ENCODE measurements around the gene GAPDH.
A peak's percentile ranks its signal among the peaks of the same experiment; 100 is the strongest.
"Not testable (repeated sequence)": the region's sequence is repeated elsewhere in the genome, so short reads cannot be mapped to it uniquely, and the experiment has no call there.

Gene GAPDH

DNA sequence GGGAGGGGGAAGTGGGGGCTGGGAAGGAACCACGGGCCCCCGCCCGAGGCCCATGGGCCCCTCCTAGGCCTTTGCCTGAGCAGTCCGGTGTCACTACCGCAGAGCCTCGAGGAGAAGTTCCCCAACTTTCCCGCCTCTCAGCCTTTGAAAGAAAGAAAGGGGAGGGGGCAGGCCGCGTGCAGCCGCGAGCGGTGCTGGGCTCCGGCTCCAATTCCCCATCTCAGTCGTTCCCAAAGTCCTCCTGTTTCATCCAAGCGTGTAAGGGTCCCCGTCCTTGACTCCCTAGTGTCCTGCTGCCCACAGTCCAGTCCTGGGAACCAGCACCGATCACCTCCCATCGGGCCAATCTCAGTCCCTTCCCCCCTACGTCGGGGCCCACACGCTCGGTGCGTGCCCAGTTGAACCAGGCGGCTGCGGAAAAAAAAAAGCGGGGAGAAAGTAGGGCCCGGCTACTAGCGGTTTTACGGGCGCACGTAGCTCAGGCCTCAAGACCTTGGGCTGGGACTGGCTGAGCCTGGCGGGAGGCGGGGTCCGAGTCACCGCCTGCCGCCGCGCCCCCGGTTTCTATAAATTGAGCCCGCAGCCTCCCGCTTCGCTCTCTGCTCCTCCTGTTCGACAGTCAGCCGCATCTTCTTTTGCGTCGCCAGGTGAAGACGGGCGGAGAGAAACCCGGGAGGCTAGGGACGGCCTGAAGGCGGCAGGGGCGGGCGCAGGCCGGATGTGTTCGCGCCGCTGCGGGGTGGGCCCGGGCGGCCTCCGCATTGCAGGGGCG, at the start of gene GAPDH:
GAPDH (plus strand) TSS at position 595 of the 772 bp plus-strand sequence. CDS start 316 bp downstream, outside the sequence.
- DNase-seq (ENCODE audit: extremely low read depth in 1 of 2, low read depth in 1 of 2): peak; percentile 68 to 72

DNA sequence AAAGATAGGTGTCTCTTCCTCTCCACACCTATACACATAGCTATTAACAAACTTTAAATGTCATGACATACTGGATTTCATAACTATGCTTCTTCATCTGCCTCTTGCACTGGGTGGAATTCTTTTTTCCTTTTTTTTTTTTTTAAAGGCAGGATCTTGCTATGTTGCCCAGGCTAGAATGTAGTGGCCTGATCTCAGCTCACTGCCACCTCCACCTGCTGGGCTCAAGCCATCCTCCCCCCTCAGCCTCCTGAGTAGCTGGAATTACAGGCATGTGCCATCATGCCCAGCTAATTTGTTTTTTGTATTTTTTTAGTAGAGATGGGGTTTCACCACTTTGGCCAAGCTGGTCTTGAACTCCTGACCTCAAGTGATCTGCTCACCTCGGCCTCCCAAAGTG, 46.1 kb upstream of the GAPDH start:
- no peak for DNase-seq (ENCODE audit: extremely low read depth in 1 of 2, low read depth in 1 of 2)

DNA sequence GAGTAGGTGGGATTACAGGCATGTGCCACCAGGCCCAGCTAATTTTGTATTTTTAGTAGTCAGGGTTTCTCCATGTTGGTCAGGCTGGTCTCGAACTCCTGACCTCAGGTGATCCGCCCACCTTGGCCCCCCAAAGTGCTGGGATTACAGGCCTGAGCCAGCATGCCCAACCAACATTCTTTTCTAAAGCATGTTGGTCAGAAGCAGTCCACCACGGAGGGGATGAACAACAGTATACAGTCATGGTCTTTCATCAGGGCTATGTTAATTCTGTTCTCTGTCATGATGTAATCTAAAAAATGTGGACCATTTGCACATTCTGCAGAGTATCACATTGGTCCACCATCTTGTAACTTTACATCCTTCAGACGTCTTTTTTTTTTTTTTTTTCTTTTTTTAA, 44.9 kb upstream of the GAPDH start:
- DNase-seq (ENCODE audit: extremely low read depth in 1 of 2, low read depth in 1 of 2): no peak

DNA sequence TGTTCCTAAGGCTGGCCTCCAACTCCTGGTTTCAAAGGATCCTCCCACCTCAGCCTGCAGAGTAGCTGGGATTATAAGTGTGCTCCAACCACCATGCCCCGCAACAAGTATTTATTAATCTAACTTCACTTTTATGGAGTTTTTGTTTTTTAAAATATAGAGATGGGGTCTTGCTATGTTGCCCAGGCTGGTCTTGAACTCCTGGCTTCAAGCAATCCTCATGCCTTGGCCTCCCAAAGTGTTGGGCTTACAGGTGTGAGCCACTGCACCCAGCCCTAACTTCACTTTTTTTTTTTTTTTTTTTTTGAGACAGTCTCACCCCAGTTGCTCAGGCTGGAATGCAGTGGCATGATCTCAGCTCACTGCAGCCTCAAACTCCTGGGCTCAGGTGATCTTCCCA, 43.6 kb upstream of the GAPDH start:
- not testable (repeated sequence) for DNase-seq (ENCODE audit: extremely low read depth in 1 of 2, low read depth in 1 of 2)

DNA sequence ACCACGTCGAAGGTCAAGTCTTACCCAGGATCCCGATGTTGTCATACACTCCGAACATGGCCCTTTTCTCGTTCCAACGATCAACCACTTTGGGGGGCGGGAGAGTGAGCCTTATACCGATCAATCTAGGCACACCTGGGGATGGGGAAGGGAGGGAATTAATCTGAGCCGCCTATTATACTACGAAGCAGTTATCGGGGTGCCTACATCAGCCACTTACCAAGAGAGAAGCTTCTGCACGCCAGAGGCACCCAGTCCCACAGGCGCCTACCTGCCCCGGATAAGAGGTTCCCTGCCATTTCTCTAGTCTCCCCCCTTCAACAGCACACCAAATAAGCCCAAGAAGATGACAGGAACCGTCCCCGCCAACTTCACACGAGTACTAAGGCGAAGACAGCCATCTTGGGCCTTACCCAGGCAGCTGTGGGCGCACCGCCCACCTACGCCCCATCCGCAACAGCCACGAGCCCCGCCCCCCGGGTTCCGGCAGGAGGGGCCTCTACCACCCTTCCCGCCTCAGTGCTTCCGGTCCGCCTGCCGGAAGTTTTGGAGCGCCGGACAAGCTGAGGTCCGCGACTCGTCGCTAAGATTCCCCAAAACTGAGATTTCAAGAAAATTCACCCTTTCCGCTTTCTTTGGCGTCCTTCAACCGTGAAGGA, 41.4 kb upstream of the GAPDH start, which contains the start of gene MRPL51:
MRPL51 (minus strand) TSS at position 425 of the 659 bp plus-strand sequence; CDS start at position 299, 126 bp downstream.
- DNase-seq (ENCODE audit: extremely low read depth in 1 of 2, low read depth in 1 of 2): peak; percentile 83 to 99

DNA sequence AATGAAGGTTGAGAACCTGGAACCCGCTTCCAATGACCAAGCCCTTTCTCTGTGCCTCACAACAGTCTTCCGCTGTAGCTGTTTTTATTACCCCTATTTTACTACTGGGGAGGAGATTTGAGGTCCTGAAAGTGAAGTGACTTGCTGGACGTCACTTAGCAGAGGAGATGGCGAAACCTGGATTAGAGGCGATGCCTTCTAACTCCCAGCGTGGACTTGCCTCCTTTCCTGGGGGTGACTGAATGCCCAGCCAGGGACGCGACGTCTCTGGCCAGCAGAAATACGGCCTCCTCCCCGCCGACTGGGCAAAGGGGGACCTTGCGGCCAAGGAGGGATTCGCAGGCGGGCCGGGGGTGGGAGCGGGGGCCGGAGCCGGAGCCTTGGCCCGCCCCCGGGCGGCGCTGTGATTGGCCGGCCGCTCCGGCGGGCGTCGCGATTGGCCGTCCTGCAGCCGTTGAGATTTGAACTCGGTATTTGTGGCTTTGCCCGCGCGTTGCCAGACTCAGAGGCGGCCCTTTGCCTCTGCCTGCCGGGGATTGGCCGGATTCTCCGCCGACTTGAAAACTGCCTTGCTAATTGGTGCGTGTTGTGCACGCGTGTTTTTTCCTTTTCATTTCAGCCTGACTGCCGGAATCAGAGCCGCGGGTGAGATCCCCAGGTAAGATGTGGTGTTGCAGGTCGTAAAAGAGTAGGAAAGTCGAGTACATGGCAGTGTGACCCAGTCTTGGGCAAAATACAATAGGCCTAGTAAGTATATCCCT, 40.6 kb upstream of the GAPDH start, which contains the start of gene NCAPD2:
NCAPD2 (plus strand) TSS at position 606 of the 761 bp plus-strand sequence. CDS start 997 bp downstream, outside the sequence.
- DNase-seq (ENCODE audit: extremely low read depth in 1 of 2, low read depth in 1 of 2): peak; percentile 87 to 88

DNA sequence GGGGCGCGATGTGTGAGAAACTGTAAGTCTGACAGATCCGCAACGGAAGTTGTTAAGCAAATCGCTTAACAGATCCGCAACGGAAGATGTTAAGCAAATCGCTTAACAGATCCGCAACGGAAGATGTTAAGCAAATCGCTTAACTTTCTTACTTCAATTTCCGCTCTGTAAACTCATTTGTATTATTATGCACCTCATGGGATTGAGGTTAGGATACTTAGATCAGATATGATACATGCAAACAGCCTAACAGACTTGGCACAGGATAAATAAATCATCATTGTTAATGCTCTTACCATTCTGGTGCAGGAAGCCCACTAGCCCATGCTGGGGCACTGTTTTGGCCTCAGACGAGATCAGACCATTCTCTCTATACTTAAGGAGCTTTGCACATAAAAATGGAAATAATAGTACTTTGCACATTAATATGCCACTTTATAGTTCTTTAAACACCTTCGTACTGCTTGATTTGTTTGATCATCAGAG, 40.0 kb upstream of the GAPDH start:
- DNase-seq (ENCODE audit: extremely low read depth in 1 of 2, low read depth in 1 of 2): no peak

DNA sequence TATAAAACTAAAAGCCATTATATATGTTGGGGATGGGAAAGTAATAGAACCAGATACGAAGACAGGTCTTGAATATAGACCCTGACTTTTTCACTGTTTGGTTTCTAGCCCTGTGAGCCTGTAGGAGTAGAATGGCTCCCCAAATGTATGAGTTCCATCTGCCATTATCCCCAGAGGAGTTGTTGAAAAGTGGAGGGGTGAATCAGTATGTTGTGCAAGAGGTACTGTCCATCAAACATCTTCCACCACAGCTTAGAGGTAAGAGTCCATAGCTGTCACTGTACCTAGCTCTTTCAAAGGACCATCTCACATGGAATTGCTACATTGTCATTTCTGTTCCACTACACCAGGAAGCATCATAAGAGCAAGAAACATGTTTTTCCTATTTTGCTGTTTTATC, 39.3 kb upstream of the GAPDH start:
- DNase-seq (ENCODE audit: extremely low read depth in 1 of 2, low read depth in 1 of 2): no peak

DNA sequence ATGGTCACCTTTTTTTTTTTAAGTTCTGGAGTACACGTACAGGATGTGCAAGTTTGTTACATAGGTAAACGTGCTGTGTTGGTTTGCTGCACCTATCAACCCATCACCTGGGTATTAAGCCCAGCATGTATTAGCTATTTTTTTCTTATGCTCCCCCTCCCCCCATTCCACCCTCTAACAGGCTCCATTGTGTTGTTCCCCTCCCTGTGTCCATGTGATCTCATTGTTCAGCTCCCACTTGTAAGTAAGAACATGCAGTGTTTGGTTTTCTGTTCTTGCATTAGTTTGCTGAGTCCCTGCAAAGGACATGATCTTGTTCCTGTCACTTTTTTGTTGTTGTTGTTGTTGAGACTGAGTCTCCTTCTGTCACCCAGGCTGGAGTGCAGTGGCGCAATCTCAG, 37.0 kb upstream of the GAPDH start:
- DNase-seq (ENCODE audit: extremely low read depth in 1 of 2, low read depth in 1 of 2): not testable (repeated sequence)

DNA sequence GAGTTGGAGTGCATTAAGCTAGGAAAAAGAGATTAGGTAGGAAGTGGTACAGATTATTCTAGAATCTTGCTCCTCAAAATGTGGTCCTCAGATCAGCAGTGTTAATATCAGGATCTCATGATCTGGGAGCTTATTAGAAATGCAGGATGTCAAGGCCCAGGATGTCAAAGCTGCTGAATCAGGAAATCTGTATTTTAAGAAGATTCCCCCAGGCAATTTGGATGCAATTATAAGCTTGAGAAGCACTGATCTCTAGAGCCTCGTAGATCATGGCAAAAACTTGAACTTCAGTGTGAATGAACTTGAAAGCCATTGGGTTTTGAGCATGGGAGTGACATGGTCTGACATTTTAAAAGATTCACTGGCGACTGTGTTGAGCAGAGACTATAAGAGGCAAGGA, 33.9 kb upstream of the GAPDH start:
- no peak for DNase-seq (ENCODE audit: extremely low read depth in 1 of 2, low read depth in 1 of 2)

DNA sequence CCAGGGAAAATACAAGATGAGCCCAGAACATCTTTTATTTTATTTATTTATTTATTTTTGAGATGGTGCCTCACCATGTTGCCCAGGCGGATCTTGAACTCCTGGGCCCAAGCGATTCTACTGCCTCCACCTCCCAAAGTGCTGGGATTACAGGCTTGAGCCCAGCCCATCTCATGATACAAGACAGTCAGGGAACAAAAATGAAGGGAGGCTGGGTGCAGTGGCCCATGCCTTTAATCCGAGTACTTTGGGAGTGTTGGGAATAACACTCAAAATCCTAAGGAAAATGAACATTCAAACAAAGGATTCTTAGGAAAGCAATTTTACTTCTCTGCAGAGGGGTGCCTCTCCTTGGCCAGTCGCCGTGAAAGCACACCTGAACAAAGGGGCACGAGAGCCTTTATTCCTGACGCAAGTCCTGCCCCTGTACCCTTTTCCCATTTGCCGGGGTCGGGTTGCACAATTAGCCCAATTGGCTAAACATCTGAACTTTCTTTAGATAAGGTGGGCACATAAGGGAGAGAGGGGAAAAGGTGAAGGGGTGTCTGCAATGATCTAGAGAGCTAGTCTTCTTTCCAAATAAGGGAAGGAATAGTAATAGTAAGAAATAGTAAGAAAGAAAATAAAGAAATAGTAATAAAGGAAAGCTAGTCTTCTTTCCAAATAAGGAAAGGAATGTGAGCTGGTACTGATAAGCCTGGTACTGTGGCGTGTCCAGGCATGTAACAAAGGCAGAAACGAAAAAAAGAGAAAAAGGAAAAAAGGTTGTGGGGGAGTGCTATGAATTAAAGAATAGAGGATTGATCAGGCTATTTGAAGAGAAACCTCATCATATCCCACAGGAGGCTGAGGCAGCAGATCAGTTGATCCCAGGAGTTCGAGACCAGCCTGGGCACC, 27.0 kb upstream of the GAPDH start:
- no peak for DNase-seq (ENCODE audit: extremely low read depth in 1 of 2, low read depth in 1 of 2)

DNA sequence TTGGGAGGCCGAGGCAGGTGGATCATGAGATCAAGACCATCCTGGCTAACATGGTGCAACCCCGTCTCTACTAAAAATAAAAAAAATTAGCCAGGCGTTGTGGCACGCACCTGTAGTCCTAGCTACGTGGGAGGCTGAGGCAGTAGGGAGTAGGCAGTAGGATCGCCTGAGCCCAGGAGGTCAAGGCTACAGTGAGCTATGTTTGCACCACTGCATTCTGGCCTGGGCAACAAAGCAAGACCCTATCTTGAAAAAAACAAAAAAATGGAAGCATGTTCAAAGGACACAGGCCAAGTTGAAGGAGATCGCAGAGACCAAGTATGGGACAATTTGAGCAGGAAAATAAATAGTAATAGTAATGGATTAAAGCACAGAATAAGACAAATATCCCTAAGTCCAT, 26.2 kb upstream of the GAPDH start:
- no peak for DNase-seq (ENCODE audit: extremely low read depth in 1 of 2, low read depth in 1 of 2)

DNA sequence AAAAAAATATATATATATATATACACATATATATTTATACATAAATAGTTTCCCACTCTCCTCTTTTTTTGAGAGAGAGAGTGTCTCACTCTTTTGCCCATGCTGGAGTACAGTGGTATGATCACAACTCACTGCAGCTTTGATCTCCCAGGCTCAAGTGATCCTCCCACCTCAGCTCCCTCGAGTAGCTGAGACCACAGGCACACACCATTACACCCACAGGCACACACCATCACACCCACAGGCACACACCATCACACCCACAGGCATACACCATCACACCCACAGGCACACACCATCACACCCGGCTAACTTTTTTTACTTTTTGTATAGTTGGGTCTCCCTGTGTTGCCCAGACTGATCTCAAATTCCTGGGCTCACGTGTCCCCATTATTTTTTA, 14.1 kb upstream of the GAPDH start:
- DNase-seq (ENCODE audit: extremely low read depth in 1 of 2, low read depth in 1 of 2): no peak

DNA sequence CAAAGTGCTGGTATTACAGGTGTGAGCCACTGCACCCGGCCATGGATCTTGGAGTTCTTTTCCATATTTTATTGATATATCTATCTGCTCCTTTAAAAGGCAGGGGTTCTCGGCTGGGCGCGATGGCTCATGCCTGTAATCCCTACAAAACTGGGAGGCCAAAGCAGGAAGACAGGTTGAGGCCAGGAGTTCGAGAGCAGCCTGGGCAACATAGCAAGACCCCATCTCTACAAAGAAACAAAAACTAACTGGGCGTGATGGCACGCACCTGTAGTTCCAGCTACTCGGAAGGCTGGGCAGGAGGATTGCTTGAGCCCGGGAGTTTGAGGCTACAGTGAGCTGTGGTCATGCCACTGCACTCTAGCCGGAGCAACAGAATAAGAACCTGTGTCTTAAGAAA, 12.1 kb upstream of the GAPDH start:
- no peak for DNase-seq (ENCODE audit: extremely low read depth in 1 of 2, low read depth in 1 of 2)

DNA sequence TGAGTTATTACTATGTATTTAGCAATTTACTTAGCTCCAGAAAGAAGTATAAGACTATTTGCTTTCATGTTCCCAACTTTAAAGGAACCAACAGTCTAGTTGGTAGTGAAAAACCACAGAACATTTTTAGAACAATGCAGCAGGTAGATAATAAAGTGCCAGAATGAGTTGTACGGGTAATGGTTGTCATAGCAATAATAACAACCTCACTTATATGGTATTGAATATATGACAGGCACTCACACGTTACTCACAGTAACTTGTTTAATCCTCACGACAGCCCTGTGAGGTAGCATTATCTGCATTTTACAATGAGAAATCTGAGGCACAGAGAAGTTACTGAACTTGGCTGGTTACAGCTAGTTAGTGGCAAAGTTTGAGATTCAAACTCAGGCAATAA, 10.6 kb upstream of the GAPDH start:
- no peak for DNase-seq (ENCODE audit: extremely low read depth in 1 of 2, low read depth in 1 of 2)

DNA sequence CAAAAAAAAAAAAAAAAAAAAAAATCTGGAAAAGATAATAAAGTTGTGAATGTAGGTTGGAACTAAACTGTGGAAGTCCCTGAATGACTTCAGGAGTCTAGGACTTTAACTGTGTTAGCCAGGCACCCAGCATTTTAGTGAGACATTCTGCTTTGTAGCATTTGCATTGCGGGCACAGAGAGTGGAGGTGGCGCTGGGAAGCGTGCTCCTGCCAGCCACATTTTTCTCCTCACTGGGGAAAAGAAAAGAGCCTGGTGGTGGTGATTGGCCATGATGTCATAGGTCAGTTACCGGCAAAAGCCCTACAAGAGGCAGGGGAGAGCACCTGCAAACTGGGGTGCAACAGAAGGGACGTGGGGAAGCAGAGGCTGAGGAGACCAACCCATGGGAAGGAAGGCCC, 9.7 kb upstream of the GAPDH start:
- no peak for DNase-seq (ENCODE audit: extremely low read depth in 1 of 2, low read depth in 1 of 2)

DNA sequence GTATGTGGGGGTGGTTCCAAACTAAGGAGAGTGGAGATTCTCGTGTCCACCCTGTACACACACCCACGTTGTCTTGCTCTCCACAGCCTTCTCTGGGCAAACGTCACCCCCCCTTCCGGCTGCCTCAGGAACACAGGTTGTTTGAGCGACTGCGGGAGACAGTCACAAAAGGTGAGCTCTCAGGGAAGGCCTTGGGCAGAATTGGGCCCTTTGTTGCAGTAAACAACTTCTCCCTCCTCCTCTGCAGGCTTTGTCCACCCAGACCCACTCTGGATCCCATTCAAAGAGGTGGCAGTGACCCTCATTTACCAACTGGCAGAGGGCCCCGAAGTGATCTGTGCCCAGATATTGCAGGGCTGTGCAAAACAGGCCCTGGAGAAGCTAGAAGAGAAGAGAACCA, 8.1 kb upstream of the GAPDH start:
- DNase-seq (ENCODE audit: extremely low read depth in 1 of 2, low read depth in 1 of 2): no peak

DNA sequence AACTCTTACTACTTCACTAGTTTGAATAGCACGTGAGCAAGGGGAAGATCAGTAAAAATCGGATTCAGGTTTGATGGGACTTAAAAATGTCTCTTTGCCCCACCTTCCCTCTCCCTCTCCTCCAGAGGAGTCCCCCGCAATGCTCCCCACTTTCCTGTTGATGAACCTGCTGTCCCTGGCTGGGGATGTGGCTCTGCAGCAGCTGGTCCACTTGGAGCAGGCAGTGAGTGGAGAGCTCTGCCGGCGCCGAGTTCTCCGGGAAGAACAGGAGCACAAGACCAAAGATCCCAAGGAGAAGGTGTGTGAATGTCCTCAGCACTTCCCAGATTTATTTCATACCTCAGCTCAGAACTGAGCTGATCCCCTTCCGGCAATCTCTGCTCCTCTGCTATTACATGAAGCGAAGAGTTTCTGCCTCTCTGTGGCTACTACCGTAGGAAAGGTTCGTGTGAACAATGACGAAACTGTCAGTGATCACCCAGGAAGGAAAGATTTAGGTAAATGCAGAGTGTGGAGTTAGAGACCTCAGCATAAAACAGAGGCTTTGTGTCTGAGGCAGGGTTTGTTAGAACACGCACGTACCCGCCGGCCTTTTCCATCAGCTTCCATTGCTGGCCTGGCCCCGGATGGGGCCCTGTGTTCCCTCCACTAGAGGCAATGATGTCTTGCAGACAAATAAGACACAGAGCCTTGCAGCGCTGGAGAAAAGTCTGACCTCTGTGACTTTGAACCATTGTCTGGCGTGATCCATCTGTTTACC, 7.4 kb upstream of the GAPDH start:
- no peak for DNase-seq (ENCODE audit: extremely low read depth in 1 of 2, low read depth in 1 of 2)

DNA sequence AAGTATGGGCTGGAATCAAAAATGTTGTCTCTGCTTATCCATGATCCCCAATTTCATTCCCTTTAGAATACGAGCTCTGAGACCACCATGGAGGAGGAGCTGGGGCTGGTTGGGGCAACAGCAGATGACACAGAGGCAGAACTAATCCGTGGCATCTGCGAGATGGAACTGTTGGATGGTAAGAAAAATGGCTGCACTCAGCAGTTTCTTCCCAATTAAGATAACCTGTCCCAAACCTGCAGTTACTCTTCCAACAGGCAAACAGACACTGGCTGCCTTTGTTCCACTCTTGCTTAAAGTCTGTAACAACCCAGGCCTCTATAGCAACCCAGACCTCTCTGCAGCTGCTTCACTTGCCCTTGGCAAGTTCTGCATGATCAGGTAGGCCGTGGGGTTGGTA, 6.6 kb upstream of the GAPDH start:
- DNase-seq (ENCODE audit: extremely low read depth in 1 of 2, low read depth in 1 of 2): no peak

Data from activated CD8-positive, alpha-beta memory T cell treated with anti-CD3 and anti-CD28 coated beads for 1 hour (primary cell).